GM12875 (cell line): ENCODE results near the gene HIPK2.

ENCODE experiments used
- H3K4me3 ChIP-seq: one replicate; pipeline ENCODE4 v1.5.1; 2011; ENCODE audit warnings: low read depth, low read length, control low read depth
- CTCF ChIP-seq: IDR thresholded peaks from 2 replicates; pipeline ENCODE4 v1.5.1; 2011; ENCODE audit warnings: low read depth, mild to moderate bottlenecking, control low read depth, inconsistent platforms, low read length, moderate library complexity, borderline replicate concordance; ENCODE audit not compliant: insufficient read depth

The HIPK2 gene

DNA sequence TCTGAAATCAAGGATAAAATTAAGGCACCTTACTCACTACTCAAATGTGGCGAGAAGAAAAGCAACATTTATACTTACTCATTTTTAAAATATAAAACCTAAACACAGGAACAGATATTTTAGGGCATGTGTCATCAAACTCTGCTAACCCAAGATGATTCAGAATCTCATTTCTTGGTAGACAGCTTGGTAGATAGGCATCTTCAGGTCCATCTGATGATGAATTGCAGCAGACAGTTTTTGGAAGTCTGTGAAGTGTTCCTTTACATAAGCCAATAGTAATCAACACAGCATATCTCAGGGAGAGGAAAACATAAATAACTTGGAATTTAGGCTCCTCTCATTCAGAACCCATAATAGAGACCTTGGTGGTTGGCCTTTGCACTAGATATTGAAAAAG is 3.4 kb downstream of the HIPK2 start:
- TF ChIP-seq CTCF = no peak
- no peak overlapping the region for H3K4me3 ChIP-seq

DNA sequence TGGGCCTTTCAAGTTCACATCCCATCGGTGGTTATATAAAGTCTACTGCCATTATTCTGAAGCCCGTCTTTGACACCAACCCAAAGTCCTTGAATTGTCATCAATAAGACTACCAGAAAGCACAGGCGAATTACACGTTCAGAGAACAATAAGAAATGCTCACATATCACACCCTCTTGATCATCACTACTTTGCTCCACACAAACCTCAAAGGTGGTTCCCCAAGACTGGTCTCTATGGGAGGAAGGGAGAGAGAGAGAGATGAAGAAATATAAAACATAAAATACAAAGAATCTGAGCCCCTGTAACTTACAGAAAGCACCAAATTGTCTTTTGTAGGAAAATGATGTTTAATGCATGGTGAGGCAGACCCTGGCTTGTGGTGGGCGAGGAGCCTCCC is 4.4 kb downstream of the HIPK2 start:
- no peak for TF ChIP-seq CTCF
- no peak overlapping the region for H3K4me3 ChIP-seq

DNA sequence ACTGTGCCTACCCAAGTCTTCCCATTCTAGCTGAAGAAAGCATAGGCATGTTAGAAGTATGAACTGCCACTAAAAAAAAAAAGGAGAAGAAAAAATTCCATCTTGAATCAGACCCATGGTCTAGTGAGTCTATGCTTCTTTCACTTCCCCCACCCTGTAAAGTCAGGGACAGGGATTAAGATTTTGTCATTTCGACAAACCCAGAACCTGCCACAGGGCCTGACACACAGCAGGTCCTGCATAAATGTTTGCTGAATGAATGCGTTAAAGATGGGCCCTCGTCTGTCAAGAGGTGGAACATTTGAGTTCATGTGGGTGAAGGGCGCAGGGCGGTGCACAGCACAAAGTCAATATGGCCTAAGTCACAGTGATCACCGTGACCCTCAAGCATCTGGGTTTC is 4.9 kb downstream of the HIPK2 start:
- no peak overlapping the region for H3K4me3 ChIP-seq
- no peak for TF ChIP-seq CTCF

DNA sequence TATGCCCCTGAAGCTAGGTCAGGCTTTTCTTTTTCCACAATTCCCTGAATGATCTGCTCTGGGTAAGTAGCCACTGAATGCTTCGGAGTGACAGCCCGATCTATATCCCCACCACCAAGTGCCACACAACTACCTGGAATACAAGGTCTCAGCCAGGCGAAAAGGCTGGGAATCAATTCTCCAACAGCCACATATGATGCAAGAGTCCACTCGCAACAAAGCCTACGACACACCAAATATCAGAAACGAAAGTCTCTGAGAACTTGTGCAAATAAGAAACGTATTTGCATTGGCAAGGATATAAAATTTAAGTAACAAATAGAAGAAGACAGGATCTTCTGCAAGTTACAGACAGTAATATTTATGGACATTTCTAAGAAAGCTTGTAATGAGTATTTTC is 5.7 kb downstream of the HIPK2 start:
- H3K4me3 ChIP-seq = no peak overlapping the region
- TF ChIP-seq CTCF = no peak

- H3K4me3 ChIP-seq = no peak overlapping the region
- no peak for TF ChIP-seq CTCF
These were observed 6.5 kb downstream of the HIPK2 start for GRCh38 chr7:139771001-139771956.

DNA sequence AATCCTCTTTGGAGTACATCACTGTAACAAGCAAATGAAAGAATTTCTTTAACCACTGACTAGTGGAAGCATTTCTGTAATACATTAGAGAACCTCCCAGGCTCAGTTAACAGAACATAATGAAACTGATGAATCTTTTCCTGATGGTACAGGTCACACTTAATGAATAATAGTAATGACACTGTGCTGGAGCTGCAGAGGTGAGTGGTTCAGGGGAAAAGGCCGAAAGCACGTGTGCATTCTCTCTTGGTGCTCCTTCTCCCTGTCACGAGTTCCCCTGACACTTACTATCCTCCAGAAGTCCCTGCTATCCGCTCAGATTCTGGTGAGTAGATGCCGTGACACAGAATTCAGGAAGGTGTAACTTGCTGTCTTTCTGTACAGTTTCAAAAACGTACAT is 8.0 kb downstream of the HIPK2 start:
- TF ChIP-seq CTCF = no peak
- no peak overlapping the region for H3K4me3 ChIP-seq

DNA sequence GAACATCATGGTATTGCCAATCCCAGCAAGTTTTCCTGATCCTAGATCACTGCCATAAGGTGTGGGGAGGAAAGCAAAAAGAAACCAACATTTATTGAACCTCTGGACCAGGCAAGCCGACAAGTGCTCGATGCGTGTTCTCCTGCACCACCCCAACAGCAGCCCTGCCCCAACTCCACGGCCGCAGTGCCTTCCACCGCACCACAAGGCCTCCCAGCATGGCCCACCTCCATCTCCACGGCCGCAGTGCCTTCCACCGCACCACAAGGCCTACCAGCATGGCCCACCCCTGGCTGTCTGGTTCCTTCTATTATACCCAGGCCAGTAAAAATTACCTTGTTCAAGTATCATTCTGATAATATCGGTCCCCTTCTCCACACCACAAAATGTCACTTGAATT is 8.7 kb downstream of the HIPK2 start:
- TF ChIP-seq CTCF = no peak
- H3K4me3 ChIP-seq = no peak overlapping the region
